ENCODE results near the gene NPNT. TPM values are rescaled to one million over a fixed set of nuclear protein-coding genes. Genes with fewer than 3 reads are reported as not detected.

Gene NPNT
- total RNA-seq, 1 donor from 2014 or later, result 7.3 TPM

GRCh38 chr4:105921301-105921700 is 26.0 kb downstream of the NPNT start:
- Histone ChIP-seq H3K36me3 (ENCODE audit: control insufficient read depth, insufficient read depth, low read length) (no peaks in the 10 kb centered on the region), H3K27me3 (ENCODE audit: control insufficient read depth, insufficient read depth, low read length) (no peaks in the 10 kb centered on the region), H3K4me3 (ENCODE audit: low read depth, low read length) (no peak overlapping the region)
- DNase-seq (ENCODE audit: low read depth), result no peak
- no peak for TF ChIP-seq CTCF (IDR thresholded peaks at IDR 0.05; ENCODE audit: insufficient read depth, low read length, poor library complexity, severe bottlenecking)

- TF ChIP-seq CTCF (IDR thresholded peaks at IDR 0.05; ENCODE audit: insufficient read depth, low read length, poor library complexity, severe bottlenecking), result no peak
- Histone ChIP-seq H3K4me3 (ENCODE audit: low read depth, low read length) (no peak overlapping the region), H3K27me3 (ENCODE audit: control insufficient read depth, insufficient read depth, low read length) (no peaks in the 10 kb centered on the region), H3K36me3 (ENCODE audit: control insufficient read depth, insufficient read depth, low read length) (no peaks in the 10 kb centered on the region)
- DNase-seq (ENCODE audit: low read depth), result peak; percentile 18
These were observed 28.4 kb downstream of the NPNT start for GRCh38 chr4:105923497-105924238.

- H3K27me3 ChIP-seq (ENCODE audit: control insufficient read depth, insufficient read depth, low read length), result no peaks in the 10 kb centered on the region
- DNase-seq (ENCODE audit: low read depth), result no peak
- no peaks in the 10 kb centered on the region for H3K36me3 ChIP-seq (ENCODE audit: control insufficient read depth, insufficient read depth, low read length)
- no peak overlapping the region for H3K4me3 ChIP-seq (ENCODE audit: low read depth, low read length)
- no peak for TF ChIP-seq CTCF (IDR thresholded peaks at IDR 0.05; ENCODE audit: insufficient read depth, low read length, poor library complexity, severe bottlenecking)
These were observed 29.1 kb downstream of the NPNT start for GRCh38 chr4:105924341-105924740.

GRCh38 chr4:105930698-105931097 is 35.4 kb downstream of the NPNT start:
- Histone ChIP-seq H3K4me3 (ENCODE audit: low read depth, low read length) (no peak overlapping the region), H3K36me3 (ENCODE audit: control insufficient read depth, insufficient read depth, low read length) (no peaks in the 10 kb centered on the region), H3K27me3 (ENCODE audit: control insufficient read depth, insufficient read depth, low read length) (no peaks in the 10 kb centered on the region)
- DNase-seq (ENCODE audit: low read depth), result no peak
- TF ChIP-seq CTCF (IDR thresholded peaks at IDR 0.05; ENCODE audit: insufficient read depth, low read length, poor library complexity, severe bottlenecking), result no peak

GRCh38 chr4:105933083-105933482 is 37.8 kb downstream of the NPNT start:
- Histone ChIP-seq H3K27me3 (ENCODE audit: control insufficient read depth, insufficient read depth, low read length) (no peaks in the 10 kb centered on the region), H3K36me3 (ENCODE audit: control insufficient read depth, insufficient read depth, low read length) (no peaks in the 10 kb centered on the region), H3K4me3 (ENCODE audit: low read depth, low read length) (no peak overlapping the region)
- no peak for TF ChIP-seq CTCF (IDR thresholded peaks at IDR 0.05; ENCODE audit: insufficient read depth, low read length, poor library complexity, severe bottlenecking)
- DNase-seq (ENCODE audit: low read depth), result no peak

- Histone ChIP-seq H3K27me3 (ENCODE audit: control insufficient read depth, insufficient read depth, low read length) (no peaks in the 10 kb centered on the region), H3K4me3 (ENCODE audit: low read depth, low read length) (no peak overlapping the region), H3K36me3 (ENCODE audit: control insufficient read depth, insufficient read depth, low read length) (no peaks in the 10 kb centered on the region)
- no peak for TF ChIP-seq CTCF (IDR thresholded peaks at IDR 0.05; ENCODE audit: insufficient read depth, low read length, poor library complexity, severe bottlenecking)
- DNase-seq (ENCODE audit: low read depth), result no peak
These were observed 39.1 kb downstream of the NPNT start for GRCh38 chr4:105934386-105934785.

Data from kidney epithelial cell (primary cell).